Peyer's patch (tissue), 4 donors: ENCODE data around the gene ERO1B. TPM values are rescaled to one million over a fixed set of nuclear protein-coding genes. Genes with fewer than 3 reads are reported as not detected.
"Not testable (repeated sequence)": the region's sequence is repeated elsewhere in the genome, so short reads cannot be mapped to it uniquely, and the experiment has no call there.

Source experiments
- DNase-seq, 3 donors: peaks; one replicate each; pipeline ENCODE4 v3.0.0-alpha.2; 2017 to 2019
- H3K27ac ChIP-seq, 4 donors: fragments of 200-600 bp; sonication (generic); one replicate each; pipeline ENCODE4 v1.5.1; 2016 to 2019
- H3K27me3 ChIP-seq, 2 donors: fragments of 200-600 bp; sonication (generic); one replicate each; pipeline ENCODE4 v1.5.1; 2019
- H3K36me3 ChIP-seq, 3 donors: fragments of 200-600 bp; sonication (generic); one replicate each; pipeline ENCODE4 v1.5.1; 2016 to 2019
- H3K4me1 ChIP-seq, 4 donors: fragments of 200-600 bp; sonication (generic); one replicate each; pipeline ENCODE4 v1.5.1; 2016 to 2019
- H3K4me3 ChIP-seq, 4 donors: fragments of 200-600 bp; sonication (generic); 1 replicate in 3 of 4; 2 replicates in 1 of 4; pipeline ENCODE4 v1.5.1; 2016 to 2019; ENCODE audit warnings: mild to moderate bottlenecking in 1 of 4
- H3K9me3 ChIP-seq, 4 donors: fragments of 200-600 bp; sonication (generic); one replicate each; pipeline ENCODE4 v1.5.1; 2016 to 2019; ENCODE audit warnings: mild to moderate bottlenecking in 1 of 4
- POLR2A ChIP-seq, 2 donors: fragments of 450-650 bp; IDR thresholded peaks; one replicate each; pipeline ENCODE4 v1.5.1; 2017; ENCODE audit warnings: antibody characterized with exemption in 2 of 2, mild to moderate bottlenecking in 2 of 2, moderate library complexity in 2 of 2
- total RNA-seq, 4 donors: library from RNA; depleted of rRNA; stranded (reverse); fragments of >200 nt; gene quantifications; one replicate each; pipeline ENCODE4 v1.1.0, GENCODE V29; 2016
- TF ChIP-seq, protein P1 (sequence below), 6 experiments: fragments of 450-650 bp in 4 of 6; fragments of 200-600 bp in 2 of 6; sonication (generic) in 1 of 6; IDR thresholded peaks; one replicate each; pipeline ENCODE4 v1.5.1; 2017 to 2019; ENCODE audit warnings: antibody characterized with exemption in 6 of 6, mild to moderate bottlenecking in 3 of 6, moderate library complexity in 1 of 6

The ERO1B gene
- total RNA-seq, 4 donors from 2014 or later, result 5.2 to 44.6 (median 7.9) TPM

DNA sequence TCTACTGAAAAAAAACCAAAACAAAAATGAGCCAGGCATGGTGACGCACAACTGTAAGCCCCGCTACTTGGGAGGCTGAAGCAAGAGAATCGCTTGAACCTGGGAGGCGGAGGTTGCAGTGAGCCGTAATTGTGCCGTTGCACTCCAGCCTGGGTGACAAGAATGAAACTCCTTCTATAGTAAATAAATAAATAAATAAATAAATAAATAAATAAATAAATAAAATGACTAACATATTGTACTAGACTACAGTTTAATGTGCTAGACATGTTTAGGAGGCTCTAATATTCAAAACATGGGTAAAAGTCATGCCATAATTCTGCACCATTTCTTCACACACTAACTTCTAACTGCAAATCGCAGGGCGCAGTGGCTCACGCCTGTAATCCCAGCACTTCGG, 33.3 kb upstream of the ERO1B start:
- Histone ChIP-seq H3K27ac (no peak overlapping the region), H3K9me3 (no peaks in the 10 kb centered on the region), H3K27me3 (no peaks in the 10 kb centered on the region), H3K4me1 (no peaks in the 10 kb centered on the region), H3K36me3 (no peaks in the 10 kb centered on the region), H3K4me3 (no peak overlapping the region)
- no peak for TF ChIP-seq POLR2A (IDR thresholded peaks at IDR 0.05)
- TF ChIP-seq, protein P1, sequence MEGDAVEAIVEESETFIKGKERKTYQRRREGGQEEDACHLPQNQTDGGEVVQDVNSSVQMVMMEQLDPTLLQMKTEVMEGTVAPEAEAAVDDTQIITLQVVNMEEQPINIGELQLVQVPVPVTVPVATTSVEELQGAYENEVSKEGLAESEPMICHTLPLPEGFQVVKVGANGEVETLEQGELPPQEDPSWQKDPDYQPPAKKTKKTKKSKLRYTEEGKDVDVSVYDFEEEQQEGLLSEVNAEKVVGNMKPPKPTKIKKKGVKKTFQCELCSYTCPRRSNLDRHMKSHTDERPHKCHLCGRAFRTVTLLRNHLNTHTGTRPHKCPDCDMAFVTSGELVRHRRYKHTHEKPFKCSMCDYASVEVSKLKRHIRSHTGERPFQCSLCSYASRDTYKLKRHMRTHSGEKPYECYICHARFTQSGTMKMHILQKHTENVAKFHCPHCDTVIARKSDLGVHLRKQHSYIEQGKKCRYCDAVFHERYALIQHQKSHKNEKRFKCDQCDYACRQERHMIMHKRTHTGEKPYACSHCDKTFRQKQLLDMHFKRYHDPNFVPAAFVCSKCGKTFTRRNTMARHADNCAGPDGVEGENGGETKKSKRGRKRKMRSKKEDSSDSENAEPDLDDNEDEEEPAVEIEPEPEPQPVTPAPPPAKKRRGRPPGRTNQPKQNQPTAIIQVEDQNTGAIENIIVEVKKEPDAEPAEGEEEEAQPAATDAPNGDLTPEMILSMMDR (IDR thresholded peaks at IDR 0.05), result no peak
- no peak for DNase-seq

DNA sequence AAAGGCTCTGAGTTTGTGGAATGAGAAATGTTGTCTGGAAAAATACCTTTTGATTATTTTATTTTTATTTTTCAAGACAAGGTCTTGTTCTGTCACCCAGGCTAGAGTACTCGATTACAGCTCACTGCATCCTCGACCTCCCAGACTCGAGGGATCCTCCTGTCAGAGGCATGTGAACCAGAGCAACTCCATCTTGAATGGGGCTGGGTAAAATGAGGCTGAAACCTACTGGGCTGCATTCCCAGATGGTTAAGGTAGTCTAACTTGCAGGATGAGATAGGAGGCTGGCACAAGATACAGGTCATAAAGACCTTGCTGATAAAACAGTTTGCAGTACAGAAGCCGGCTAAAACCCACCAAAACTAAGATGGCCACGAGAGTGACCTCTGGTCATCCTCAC, 32.3 kb upstream of the ERO1B start:
- not testable (repeated sequence) for DNase-seq, H3K27me3 ChIP-seq, H3K4me3 ChIP-seq, H3K9me3 ChIP-seq, H3K36me3 ChIP-seq, H3K4me1 ChIP-seq, H3K27ac ChIP-seq

DNA sequence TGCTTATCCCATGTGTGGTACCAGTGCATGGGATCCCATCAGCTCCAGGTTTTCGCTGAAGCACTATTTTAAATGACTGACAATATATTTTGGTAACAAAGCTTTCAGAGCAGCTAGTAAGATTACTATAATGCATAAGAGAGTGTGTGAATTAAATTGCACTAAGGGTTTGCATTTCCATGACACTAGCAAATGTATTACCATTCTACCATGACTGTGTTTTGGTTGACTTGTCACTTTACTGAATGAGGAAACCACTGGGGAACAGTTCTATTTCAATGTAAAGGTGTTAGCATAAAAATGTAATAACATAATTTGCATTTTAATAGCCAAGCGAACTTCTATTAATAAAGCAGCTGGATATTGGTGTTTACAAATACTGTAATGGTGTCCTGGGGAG, 31.7 kb upstream of the ERO1B start:
- DNase-seq, result no peak
- no peak for TF ChIP-seq POLR2A (IDR thresholded peaks at IDR 0.05)
- TF ChIP-seq, protein P1 (IDR thresholded peaks at IDR 0.05), result no peak
- no peaks in the 10 kb centered on the region for H3K36me3 ChIP-seq
- no peaks in the 10 kb centered on the region for H3K4me1 ChIP-seq
- no peak overlapping the region for H3K4me3 ChIP-seq
- no peaks in the 10 kb centered on the region for H3K27me3 ChIP-seq
- no peak overlapping the region for H3K27ac ChIP-seq
- H3K9me3 ChIP-seq, result no peaks in the 10 kb centered on the region

DNA sequence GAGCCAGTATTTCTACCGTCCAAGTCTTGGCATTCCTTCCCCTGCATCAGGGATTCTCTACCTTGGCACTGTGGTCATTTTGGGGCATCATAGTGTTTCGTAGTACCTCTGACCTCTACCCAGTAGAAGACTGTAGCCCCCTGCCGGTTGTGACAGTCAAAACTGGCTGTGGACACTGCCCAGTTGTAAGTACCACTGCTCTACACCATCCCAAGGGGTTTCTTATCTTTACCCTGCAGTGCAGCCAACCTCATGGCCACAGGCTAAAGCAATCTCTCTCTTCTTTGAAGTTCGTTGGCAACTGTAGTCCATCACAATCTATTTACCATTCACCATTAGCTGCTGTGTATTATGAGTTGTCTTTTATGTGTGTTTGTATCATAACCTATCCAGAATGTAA, 29.3 kb upstream of the ERO1B start:
- TF ChIP-seq POLR2A (IDR thresholded peaks at IDR 0.05), result no peak
- TF ChIP-seq, protein P1 (IDR thresholded peaks at IDR 0.05), result no peak
- no peaks in the 10 kb centered on the region for H3K9me3 ChIP-seq
- H3K4me3 ChIP-seq, result no peak overlapping the region
- no peak overlapping the region for H3K27ac ChIP-seq
- no peaks in the 10 kb centered on the region for H3K36me3 ChIP-seq
- H3K27me3 ChIP-seq, result no peaks in the 10 kb centered on the region
- no peak for DNase-seq
- no peaks in the 10 kb centered on the region for H3K4me1 ChIP-seq

DNA sequence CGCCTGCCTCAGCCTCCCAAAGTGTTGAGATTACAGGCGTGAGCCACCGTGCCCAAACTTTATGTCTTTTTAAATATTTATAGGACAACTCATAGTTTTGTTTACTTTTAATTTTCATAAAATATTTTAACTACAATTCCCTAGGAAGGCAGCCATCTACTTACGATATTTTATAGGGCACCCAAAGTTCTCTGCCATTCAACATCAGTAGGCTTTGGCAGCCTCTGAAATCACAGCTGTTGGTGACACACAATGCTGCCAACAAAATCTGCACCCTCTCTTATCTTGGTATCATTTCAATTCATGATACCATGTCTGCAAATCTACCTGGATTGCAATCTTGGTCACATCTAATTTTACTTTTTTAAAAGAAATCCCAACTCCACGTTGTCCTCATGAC, 27.1 kb upstream of the ERO1B start:
- no peak for DNase-seq
- Histone ChIP-seq H3K27ac (no peak overlapping the region), H3K27me3 (no peaks in the 10 kb centered on the region), H3K4me3 (no peak overlapping the region), H3K4me1 (no peaks in the 10 kb centered on the region), H3K36me3 (no peaks in the 10 kb centered on the region), H3K9me3 (no peaks in the 10 kb centered on the region)
- no peak for TF ChIP-seq POLR2A (IDR thresholded peaks at IDR 0.05)
- TF ChIP-seq, protein P1 (IDR thresholded peaks at IDR 0.05), result no peak

DNA sequence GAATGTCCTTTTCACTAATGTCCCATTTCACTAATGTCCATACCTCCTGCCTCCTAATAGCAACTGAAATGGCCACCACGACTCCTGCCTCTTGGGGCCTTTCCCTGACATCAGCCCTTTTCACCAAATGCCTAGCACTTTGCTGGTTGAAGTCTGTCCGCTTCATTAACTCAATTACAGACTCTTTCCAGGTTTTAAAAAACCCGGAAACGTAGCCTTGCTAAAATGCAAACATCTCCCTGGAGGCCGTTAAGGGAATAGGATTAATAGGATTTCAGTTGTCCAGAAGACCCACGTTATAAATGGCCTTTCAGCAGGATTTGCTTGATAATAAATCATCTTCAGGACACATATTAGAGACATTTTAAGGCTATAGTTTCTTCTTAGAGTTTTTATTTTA, 25.7 kb upstream of the ERO1B start:
- no peak for DNase-seq
- no peak for TF ChIP-seq POLR2A (IDR thresholded peaks at IDR 0.05)
- TF ChIP-seq, protein P1 (IDR thresholded peaks at IDR 0.05), result no peak
- Histone ChIP-seq H3K4me3 (no peak overlapping the region), H3K27ac (no peak overlapping the region), H3K27me3 (no peaks in the 10 kb centered on the region), H3K9me3 (no peaks in the 10 kb centered on the region), H3K36me3 (no peaks in the 10 kb centered on the region), H3K4me1 (no peaks in the 10 kb centered on the region)
